CD4-positive, alpha-beta T cell treated with Interleukin-10 for 1 hour (primary cell): ENCODE data around the gene SEC24D.

Experiments used
- DNase-seq: peaks from one replicate; pipeline ENCODE4 v3.0.0-alpha.2; 2020

Gene SEC24D

DNA sequence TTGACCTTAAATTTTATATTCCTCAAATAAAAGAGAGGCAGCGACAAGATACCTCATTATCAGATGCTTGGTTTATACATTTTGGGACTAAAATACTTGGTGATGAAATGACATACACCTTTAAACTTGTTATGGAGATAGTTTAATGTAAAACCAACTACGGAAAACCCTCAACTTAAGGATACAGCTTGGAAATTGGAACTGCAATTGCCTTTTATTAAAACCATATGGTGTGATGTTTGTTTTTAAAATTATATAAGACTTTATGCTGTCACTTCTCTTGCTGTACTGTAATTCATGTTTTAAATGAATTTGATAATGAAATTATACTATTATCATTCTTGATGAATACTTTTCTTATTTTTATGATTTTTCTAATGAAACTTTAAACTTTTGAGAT, 124.9 kb downstream of the SEC24D start:
- DNase-seq, result no peak

DNA sequence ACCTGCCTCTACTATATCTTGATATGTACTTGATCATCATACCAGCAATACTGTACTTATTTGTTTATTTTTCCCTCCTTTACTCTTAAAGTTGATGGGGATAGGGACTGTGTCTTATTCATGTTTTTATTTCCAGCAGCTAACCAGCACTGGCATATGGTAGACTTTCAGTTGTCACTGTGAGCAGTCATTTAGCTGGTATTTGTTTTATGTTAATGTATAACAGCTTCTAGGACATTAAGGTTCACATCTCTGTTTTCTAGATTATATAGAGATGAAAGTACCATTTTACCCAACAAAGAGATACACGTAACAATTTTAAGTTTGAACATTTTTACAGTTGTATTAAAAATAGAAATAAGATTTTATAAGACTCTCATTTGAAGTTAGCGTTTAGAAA, 132.8 kb downstream of the SEC24D start:
- no peak for DNase-seq

DNA sequence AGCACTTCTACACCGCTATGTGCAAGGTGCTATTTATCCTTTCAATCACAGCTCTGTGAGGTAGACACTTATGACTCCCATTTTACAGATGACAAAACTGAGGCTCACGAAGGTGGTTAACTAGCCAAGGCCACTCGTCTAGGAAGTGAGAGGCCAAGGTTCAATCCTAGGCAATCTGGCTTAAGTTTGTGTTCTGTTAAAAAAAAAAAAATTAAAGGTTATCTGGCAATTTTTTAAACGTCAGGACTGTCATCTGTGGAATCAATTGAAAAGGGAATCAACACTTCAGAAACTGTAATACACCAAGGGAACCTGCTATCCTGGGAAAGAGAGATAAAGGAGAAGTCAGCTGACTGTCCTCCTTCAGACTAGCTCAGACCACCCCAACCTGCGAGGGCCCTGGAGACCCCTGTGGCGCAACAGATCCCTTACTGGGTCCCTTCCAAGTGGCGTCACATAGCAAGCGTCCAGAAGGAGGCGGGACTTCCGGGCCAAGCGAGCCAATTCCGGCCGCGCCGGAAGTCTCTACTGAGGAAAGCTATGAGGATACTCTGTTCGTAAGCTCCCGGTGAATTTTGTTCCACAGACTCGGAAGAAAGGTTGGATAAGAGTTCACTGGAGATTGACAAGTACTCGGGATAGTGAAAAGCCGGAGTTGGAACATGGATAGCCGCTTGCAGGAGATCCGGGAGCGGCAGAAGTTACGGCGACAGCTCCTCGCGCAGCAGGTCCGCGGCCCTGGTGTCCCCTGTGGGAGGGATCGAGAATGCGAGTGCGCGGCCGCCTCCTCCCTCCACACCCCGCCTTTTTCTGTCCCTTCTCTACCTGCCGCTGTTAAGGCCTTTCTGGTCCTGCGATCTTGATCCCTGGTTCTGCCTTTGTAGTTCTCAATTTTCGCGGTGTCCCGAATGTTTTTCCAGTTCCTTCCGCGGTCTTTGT, 150.8 kb downstream of the SEC24D start, which contains the start of gene METTL14:
Gene METTL14, plus strand, starts transcription at position 520 of the 939 bp plus-strand sequence. Its CDS starts 143 bp downstream, at position 663.
- peak; percentile 88 for DNase-seq

DNA sequence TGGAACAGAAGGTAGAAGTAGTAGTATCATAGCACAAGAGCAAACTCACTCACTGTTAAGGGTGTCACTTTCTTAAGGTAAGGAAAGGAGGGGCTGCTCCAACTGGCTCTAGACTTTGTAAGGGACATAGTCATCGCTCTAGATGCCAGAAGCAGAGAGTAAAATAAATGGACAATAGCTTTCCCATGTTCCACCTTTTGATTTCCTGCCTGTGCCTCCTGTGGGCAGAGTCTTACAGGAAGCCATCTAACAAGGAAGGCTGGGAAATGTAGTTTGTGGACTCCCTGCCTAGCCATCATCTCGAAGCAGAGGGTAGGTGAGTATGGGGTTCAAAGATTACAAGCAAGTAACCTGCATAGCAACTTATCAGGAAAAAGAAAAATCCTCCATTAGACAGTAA, 152.4 kb downstream of the SEC24D start:
- no peak for DNase-seq

DNA sequence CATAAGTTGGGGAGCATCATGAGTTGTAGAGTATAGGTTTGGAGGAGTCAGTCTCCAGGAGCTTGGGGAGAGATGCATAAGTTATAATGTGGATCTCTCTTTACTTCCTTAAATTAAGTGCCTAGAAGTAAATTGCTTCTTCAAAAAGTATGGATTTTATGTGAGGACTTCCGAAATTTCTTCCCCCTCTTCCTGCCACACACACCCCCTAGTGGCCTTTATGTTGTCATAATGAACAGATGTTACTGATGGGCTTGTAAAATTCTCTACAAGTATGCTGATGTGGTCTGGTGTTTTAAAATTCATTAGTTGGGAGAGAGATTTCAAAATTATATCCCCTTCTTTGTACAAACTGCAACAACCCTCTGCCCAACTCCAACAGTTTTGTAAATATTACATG, 153.0 kb downstream of the SEC24D start:
- peak; percentile 16 for DNase-seq

DNA sequence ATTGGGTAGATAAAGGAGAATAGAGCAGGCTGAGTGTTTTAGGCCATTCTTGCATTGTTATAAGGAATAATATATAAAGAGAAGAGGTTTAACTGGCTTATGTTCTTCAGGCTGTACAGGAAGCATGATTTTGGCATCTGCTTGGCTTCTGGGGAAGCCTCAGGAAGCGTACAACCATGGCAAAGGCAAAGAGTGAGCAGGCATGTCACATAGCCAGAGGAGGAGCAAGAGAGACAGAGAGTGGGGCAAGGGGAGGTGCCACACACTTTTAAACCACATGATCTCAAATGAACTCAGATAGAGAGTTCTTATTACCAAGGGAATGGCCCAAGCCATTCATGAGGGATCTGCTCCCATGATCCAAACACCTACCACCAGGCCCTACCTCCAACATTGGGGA, 155.1 kb downstream of the SEC24D start:
- no peak for DNase-seq

DNA sequence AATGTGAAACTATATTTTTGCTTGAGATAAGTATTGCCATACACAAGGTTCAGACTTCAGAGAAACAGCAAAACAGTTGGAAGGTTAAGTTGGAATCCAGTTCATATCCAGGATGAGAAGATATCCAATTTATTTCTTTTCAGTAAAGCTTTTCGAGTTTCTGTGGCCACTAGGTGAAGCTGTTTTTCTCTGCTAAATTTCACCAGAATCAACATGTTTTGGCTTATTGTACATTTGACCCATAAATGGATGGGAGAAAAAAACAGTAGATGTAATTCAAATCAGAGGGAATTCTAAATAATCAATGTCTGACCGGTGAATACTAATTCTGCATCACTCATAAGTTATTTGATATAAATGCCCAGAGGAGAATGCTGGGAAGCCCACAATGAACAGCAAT, 159.8 kb downstream of the SEC24D start:
- no peak for DNase-seq
